Measurements from ENCODE around the gene PEAK1. TPM values are rescaled to one million over a fixed set of nuclear protein-coding genes. Genes with fewer than 3 reads are reported as not detected.

PEAK1 gene
- total RNA-seq, 1 experiment from 2014 or later, result 13.8 TPM

DNA sequence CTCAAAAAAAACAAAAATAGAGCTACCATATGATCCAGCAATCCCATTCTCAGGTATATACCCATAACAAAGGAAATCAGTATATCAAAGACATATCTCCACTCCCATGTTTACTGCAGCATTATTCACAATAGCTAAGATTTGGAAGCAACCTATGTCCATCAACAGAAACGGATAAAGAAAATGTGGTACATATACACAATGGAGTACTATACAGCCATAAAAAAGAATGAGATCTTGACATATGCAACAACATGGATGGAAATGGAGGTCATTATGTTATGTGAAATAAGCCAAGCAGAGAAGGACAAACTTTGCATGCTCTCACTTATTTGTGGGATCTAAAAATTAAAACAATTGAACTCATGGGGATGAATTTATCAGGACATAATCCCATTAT lies 19.6 kb downstream of the PEAK1 start:
- Histone ChIP-seq H2AFZ (ENCODE audit: low read length) (no peak overlapping the region), H3F3A (ENCODE audit: low read length, unreplicated experiment) (no peaks in the 10 kb centered on the region), H3K36me3 (ENCODE audit: low read depth, low read length) (peaks cover 17% of the 10 kb centered on the region; the same call in 1 of the 2 replicates), H3K27me3 (ENCODE audit: low read length) (no peaks in the 10 kb centered on the region), H3K4me3 (ENCODE audit: low read length) (no peak overlapping the region), H3K27ac (ENCODE audit: low read length) (no peak overlapping the region), H3K9me3 (ENCODE audit: low read length) (peaks cover 16% of the 10 kb centered on the region), H3K9ac (ENCODE audit: low read length) (no peak overlapping the region), H4K20me1 (ENCODE audit: low read length) (no peaks in the 10 kb centered on the region), H3K9me2 (replicated peaks; ENCODE audit: low read length) (no peaks in the 10 kb centered on the region), H3K4me1 (ENCODE audit: insufficient read depth, low read length) (no peaks in the 10 kb centered on the region), H3K79me2 (ENCODE audit: low read length) (peaks cover 19% of the 10 kb centered on the region), H3K4me2 (ENCODE audit: low read length) (no peak overlapping the region)
- ChIA-PET POLR2A (ENCODE audit: unreplicated experiment) (no interaction called here), CTCF (no interaction called here)
- no peak for ATAC-seq
- TF ChIP-seq, protein P1, sequence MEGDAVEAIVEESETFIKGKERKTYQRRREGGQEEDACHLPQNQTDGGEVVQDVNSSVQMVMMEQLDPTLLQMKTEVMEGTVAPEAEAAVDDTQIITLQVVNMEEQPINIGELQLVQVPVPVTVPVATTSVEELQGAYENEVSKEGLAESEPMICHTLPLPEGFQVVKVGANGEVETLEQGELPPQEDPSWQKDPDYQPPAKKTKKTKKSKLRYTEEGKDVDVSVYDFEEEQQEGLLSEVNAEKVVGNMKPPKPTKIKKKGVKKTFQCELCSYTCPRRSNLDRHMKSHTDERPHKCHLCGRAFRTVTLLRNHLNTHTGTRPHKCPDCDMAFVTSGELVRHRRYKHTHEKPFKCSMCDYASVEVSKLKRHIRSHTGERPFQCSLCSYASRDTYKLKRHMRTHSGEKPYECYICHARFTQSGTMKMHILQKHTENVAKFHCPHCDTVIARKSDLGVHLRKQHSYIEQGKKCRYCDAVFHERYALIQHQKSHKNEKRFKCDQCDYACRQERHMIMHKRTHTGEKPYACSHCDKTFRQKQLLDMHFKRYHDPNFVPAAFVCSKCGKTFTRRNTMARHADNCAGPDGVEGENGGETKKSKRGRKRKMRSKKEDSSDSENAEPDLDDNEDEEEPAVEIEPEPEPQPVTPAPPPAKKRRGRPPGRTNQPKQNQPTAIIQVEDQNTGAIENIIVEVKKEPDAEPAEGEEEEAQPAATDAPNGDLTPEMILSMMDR (conservative IDR thresholded peaks at IDR 0.05; ENCODE audit: low read depth, low read length), result no peak
- TF ChIP-seq EZH2phosphoT487 (IDR thresholded peaks at IDR 0.05; ENCODE audit: borderline replicate concordance, low read length), result no peak
- no peak for TF ChIP-seq EZH2 (IDR thresholded peaks at IDR 0.05; ENCODE audit: low read length, unreplicated experiment)
- intact Hi-C loops (cut with micrococcal nuclease), result no loop called here
- BruUV-seq (replicated peaks), result no TSS peak
- no peak for DNase-seq

DNA sequence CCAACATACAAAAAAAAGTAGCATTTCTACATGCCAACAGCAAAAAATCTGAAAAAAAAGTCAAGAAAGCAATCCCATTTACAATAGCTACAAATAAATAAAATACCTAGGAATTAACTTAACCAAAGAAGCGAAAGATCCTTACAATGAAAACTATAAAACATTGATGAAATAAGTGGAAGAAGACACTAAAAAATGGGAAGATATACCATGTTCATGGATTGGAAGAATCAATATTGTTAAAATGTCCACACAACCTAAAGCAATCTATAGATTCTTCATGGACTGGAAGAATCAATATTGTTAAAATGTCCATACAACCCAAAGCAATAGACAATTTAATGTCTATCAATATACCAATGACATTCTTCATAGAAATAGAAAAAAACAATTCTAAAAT lies 21.0 kb downstream of the PEAK1 start:
- intact Hi-C loops (cut with micrococcal nuclease), result no loop called here
- Histone ChIP-seq H3K4me3 (ENCODE audit: low read length) (no peak overlapping the region), H3K9me2 (replicated peaks; ENCODE audit: low read length) (no peaks in the 10 kb centered on the region), H3K36me3 (ENCODE audit: low read depth, low read length) (peaks cover 17% of the 10 kb centered on the region; the same call in 1 of the 2 replicates), H3K9ac (ENCODE audit: low read length) (no peak overlapping the region), H3F3A (ENCODE audit: low read length, unreplicated experiment) (no peaks in the 10 kb centered on the region), H2AFZ (ENCODE audit: low read length) (no peak overlapping the region), H3K27ac (ENCODE audit: low read length) (no peak overlapping the region), H3K4me2 (ENCODE audit: low read length) (no peak overlapping the region), H3K9me3 (ENCODE audit: low read length) (peaks cover 16% of the 10 kb centered on the region), H3K79me2 (ENCODE audit: low read length) (peaks cover 18% of the 10 kb centered on the region), H3K27me3 (ENCODE audit: low read length) (no peaks in the 10 kb centered on the region), H4K20me1 (ENCODE audit: low read length) (no peaks in the 10 kb centered on the region), H3K4me1 (ENCODE audit: insufficient read depth, low read length) (no peaks in the 10 kb centered on the region)
- DNase-seq (no peak), ATAC-seq (no peak)
- POLR2A ChIA-PET (ENCODE audit: unreplicated experiment), result no interaction called here
- CTCF ChIA-PET, result no interaction called here
- TF ChIP-seq EZH2 (IDR thresholded peaks at IDR 0.05; ENCODE audit: low read length, unreplicated experiment), result no peak
- TF ChIP-seq, protein P1 (conservative IDR thresholded peaks at IDR 0.05; ENCODE audit: low read depth, low read length), result no peak
- TF ChIP-seq EZH2phosphoT487 (IDR thresholded peaks at IDR 0.05; ENCODE audit: borderline replicate concordance, low read length), result no peak
- no TSS peak for BruUV-seq (replicated peaks)

DNA sequence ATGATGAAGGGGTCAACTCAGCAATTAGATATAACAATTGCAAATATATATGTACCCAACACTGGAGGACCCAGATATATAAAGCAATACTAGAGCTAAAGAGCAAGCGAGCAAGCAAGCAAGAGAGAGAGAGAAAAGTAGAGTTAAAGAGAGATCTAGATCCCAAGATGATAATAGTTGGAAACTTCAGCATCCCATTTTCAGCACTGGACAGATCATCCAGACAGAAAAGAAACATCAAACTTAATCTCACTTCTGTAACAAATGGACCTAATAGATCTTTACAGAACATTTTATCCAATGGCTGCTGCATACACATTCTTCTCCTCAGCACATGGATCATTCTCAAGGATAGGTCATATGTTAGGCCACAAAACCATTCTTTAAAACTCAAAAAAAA lies 23.2 kb downstream of the PEAK1 start:
- ATAC-seq, result no peak
- Histone ChIP-seq H4K20me1 (ENCODE audit: low read length) (no peaks in the 10 kb centered on the region), H3K27me3 (ENCODE audit: low read length) (no peaks in the 10 kb centered on the region), H3F3A (ENCODE audit: low read length, unreplicated experiment) (no peaks in the 10 kb centered on the region), H3K4me2 (ENCODE audit: low read length) (no peak overlapping the region), H3K9me3 (ENCODE audit: low read length) (peaks cover 16% of the 10 kb centered on the region), H2AFZ (ENCODE audit: low read length) (no peak overlapping the region), H3K9ac (ENCODE audit: low read length) (no peak overlapping the region), H3K4me3 (ENCODE audit: low read length) (no peak overlapping the region), H3K79me2 (ENCODE audit: low read length) (peaks cover 18% of the 10 kb centered on the region), H3K9me2 (replicated peaks; ENCODE audit: low read length) (no peaks in the 10 kb centered on the region), H3K4me1 (ENCODE audit: insufficient read depth, low read length) (no peaks in the 10 kb centered on the region), H3K27ac (ENCODE audit: low read length) (no peak overlapping the region), H3K36me3 (ENCODE audit: low read depth, low read length) (peaks cover 17% of the 10 kb centered on the region; the same call in 1 of the 2 replicates)
- BruUV-seq (replicated peaks), result no TSS peak
- intact Hi-C loops (cut with micrococcal nuclease), result no loop called here
- POLR2A ChIA-PET (ENCODE audit: unreplicated experiment), result no interaction called here
- DNase-seq, result no peak
- CTCF ChIA-PET, result no interaction called here
- TF ChIP-seq, protein P1 (conservative IDR thresholded peaks at IDR 0.05; ENCODE audit: low read depth, low read length), result no peak
- TF ChIP-seq EZH2 (IDR thresholded peaks at IDR 0.05; ENCODE audit: low read length, unreplicated experiment) (no peak), EZH2phosphoT487 (IDR thresholded peaks at IDR 0.05; ENCODE audit: borderline replicate concordance, low read length) (no peak)

Data from PC-3 (cell line).